ENCODE results near the gene COL4A6.

DNA sequence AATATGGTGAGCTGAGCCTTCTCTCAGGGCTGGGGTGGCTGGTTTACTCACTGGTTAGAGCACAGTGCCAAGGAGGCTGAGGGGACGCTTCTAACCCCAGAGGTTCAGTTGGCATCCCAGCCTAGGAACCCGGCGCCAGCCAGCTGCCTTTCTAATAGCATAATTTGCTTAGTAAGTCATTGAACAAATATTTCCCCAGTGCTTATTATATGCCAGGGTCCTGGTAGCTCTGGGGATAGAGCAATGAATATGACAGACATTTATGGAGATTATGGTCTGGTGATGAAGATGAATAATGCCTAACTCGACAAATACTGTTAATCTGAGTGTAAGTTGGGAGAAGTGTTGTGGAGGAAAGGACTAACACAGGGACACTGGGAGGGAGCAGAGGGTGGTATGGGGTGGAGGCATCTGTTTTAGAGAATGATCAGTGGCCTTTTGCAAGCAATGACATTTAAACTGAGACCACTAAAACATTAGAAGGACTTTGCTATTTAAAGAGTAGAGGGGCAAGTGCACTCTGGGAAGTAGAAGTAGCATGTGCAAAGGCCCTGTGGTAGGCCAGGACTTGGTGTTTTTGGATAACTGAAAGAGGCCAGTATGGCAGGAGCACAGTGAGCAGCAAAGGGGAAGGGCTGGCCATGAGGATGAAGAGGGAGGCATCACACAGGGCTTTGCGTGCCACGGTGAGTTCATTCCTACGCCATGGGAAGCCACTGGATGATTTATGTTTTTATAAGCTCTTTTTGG, 274.7 kb downstream of the COL4A6 start:
- TF ChIP-seq POLR2AphosphoS5 (IDR thresholded peaks at IDR 0.05) = no peak
- TF ChIP-seq, protein P1, sequence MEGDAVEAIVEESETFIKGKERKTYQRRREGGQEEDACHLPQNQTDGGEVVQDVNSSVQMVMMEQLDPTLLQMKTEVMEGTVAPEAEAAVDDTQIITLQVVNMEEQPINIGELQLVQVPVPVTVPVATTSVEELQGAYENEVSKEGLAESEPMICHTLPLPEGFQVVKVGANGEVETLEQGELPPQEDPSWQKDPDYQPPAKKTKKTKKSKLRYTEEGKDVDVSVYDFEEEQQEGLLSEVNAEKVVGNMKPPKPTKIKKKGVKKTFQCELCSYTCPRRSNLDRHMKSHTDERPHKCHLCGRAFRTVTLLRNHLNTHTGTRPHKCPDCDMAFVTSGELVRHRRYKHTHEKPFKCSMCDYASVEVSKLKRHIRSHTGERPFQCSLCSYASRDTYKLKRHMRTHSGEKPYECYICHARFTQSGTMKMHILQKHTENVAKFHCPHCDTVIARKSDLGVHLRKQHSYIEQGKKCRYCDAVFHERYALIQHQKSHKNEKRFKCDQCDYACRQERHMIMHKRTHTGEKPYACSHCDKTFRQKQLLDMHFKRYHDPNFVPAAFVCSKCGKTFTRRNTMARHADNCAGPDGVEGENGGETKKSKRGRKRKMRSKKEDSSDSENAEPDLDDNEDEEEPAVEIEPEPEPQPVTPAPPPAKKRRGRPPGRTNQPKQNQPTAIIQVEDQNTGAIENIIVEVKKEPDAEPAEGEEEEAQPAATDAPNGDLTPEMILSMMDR (IDR thresholded peaks at IDR 0.05) = no peak
